Iris pigment epithelial cell (primary cell): Measurements from ENCODE around the gene EDC3.
"Not testable (repeated sequence)": the region's sequence is repeated elsewhere in the genome, so short reads cannot be mapped to it uniquely, and the experiment has no call there.

Experiments used
- DNase-seq: peaks from one replicate; pipeline ENCODE4 v3.0.0-alpha.2; 2011; ENCODE audit warnings: low read depth

The EDC3 gene, protein sequence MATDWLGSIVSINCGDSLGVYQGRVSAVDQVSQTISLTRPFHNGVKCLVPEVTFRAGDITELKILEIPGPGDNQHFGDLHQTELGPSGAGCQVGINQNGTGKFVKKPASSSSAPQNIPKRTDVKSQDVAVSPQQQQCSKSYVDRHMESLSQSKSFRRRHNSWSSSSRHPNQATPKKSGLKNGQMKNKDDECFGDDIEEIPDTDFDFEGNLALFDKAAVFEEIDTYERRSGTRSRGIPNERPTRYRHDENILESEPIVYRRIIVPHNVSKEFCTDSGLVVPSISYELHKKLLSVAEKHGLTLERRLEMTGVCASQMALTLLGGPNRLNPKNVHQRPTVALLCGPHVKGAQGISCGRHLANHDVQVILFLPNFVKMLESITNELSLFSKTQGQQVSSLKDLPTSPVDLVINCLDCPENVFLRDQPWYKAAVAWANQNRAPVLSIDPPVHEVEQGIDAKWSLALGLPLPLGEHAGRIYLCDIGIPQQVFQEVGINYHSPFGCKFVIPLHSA

DNA sequence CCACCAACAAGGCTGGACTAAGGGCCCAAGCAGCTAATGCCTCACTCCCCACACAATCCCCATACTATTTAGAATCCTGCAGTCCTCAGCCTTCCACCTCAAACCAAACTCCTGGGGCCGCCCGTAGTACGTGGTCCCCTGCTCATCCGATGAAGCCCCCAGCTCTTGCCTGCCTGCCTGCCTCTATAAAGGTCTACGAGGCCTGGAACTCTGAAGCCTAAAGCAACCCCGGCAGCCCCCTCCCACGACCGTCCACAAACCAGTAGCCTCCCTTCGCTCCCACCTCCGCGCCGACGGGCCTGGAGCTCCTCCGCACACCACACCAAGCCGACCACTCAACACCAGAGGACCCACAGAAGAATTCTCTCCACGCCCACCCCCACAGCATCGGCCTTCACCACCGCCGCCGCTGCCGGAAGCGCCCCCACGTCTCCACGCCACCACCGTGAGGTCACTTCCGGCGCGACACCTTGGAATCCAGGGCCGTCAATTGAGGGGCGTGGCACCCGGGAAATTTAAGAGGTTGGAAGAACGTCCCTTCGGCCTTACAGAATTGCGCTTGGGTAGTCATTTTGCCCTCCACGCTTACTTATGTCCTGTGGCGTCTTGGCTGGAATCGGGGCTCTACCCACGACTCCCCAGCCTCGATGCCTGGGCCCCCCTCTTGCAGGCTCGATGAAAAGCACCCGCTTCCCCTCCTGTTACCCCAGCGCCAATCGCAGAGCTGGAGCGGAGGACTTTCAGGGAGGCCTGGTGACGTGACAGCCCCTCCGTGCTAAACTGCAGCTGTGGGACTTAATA lies at the start of gene EDC3:
Gene EDC3, minus strand, starts transcription at position 428 of the 801 bp plus-strand sequence. CDS start 20,900 bp downstream, outside the sequence.
- DNase-seq, result peak; percentile 77

DNA sequence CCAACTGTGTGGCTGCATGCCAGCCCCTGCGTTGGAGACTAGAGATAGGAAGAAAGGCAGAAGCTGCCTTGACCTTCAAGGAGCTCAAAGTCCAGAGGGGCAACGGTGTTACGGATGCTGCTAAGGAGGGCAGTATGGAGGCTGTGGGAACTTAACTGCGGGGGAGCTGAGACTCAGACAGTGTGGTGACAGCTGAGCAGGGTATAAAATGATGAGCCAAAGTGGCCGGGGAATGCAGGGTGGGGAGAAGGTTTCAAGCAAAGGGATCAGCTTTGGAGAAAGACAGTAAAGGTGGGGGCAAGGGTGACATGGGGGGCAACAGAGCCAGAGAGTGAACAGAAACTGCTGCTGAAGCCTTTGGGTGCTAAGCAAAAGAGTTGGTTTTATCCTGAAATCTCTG lies 46.6 kb upstream of the EDC3 start:
- DNase-seq, result no peak

DNA sequence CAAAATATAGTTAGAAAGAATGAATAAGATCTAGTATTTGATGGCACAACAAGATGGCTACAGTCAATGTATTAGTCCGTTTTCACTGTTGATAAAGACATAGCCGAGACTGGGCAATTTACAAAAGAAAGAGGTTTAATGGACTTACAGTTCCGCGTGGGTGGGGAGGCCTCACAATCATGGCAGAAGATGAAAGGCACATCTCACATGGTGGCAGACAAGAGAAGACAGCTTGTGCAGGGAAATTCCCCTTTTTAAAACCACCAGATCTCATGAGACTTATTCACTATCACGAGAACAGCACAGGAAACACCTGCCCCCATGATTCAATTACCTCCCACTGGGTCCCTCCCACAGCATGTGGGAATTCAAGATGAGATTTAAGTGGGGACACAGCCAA lies 42.4 kb upstream of the EDC3 start:
- DNase-seq, result not testable (repeated sequence)

DNA sequence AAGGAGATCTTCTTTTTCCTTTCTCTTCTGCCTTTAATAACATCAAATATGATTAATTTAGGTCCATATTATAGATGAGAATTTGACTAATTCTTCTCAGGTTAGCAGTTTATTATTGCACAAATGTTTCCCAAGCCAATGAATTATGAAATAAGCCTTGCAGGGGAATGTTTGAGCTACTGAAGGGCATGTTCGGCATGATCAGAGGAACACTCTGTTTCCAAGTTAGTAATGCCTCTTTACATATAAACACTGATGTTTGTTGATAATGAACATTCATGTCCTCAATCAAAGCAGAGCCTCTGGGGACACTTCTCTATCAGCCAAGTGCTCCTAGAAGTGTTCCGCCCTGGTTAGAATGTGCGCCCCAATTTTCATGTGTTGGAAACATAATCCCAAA lies 39.5 kb upstream of the EDC3 start:
- DNase-seq, result no peak

- no peak for DNase-seq
Observed at GRCh38 chr15:74733269-74733668, 37.4 kb upstream of the EDC3 start.

DNA sequence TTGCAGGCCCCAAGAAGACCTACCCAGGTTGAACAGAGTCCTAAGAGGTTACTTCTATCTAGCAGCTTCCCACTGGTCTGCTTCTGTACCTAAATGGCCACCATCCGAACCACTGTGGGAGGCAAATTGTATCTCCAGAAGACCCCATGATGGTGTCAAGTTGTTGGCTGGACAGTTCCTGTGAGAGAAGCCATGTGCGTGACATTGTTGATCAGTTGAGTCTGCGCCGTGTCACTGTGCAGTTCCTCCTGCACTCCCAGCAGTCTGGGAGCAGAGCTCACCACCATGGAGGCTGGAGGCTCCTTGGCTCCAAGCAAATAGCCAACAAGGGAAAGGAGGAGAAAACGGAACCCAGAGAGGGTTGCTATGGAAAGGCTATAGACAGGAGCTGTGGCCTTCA lies 37.0 kb upstream of the EDC3 start:
- no peak for DNase-seq

DNA sequence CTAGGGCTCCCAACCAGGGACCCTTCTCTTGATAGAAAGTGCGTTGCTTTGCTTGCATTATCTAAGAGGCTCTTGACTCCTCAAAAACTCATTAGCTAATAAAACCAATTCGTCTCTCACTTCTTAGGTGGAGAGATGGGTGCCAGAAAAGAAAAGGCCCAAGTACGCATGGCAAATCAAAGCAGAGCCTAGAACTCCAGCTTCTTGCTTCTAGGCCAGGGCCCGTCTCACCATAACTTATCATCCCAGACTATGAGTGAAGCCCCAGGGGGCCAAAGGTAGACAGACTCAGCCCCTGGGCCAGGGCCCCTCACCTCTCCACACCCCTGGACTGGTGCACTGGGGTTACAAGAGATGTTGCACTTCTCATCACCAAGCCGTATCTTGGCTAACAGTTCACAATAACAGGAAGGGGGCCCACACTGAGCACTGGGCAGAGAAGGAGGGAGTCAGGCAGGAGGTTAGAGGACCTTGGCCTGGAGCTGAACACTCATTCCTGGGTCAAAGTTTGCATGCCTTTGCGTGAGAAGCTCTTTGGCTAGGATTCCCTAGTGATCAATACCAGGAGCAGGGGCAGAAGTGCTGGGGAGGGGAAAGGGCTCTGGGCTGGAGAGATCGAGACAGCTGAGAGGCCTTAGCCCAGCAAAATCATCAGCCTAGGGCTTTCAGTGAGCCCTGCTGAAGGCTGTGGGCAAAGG lies 34.9 kb upstream of the EDC3 start:
- DNase-seq, result no peak

DNA sequence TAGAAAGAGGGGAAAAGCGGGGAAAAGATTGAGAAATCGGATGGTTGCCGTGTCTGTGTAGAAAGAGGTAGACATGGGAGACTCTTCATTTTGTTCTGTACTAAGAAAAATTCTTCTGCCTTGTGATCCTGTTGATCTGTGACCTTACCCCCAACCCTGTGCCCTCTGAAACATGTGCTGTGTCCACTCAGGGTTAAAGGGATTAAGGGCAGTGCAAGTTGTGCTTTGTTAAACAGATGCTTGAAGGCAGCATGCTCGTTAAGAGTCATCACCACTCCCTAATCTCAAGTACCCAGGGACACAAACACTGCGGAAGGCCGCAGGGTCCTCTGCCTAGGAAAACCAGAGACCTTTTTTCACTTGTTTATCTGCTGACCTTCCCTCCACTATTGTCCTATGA lies 33.5 kb upstream of the EDC3 start:
- not testable (repeated sequence) for DNase-seq

GRCh38 chr15:74728699-74729098 lies 32.9 kb upstream of the EDC3 start:
- DNase-seq, result not testable (repeated sequence)

- no peak for DNase-seq
Observed at GRCh38 chr15:74727727-74728126, 31.9 kb upstream of the EDC3 start.

DNA sequence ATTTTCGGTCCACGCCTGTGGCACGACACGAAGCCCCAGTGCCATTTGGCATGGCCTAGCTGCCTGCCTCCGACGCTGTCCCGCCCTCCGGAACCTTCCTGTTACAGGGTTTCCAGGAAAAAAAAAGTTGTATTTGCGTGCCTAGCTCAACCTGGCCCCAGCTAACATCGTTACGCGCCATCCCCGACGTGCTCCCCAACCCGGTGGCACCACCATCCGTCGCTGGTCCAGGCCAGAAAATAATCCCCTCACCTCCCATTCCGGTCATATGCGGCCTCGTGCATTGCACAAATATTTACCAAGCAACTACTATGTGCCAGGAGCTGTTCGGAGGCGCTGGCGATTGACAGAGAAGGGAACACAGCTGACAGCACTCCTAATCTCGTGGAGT lies 30.9 kb upstream of the EDC3 start:
- DNase-seq, result no peak

DNA sequence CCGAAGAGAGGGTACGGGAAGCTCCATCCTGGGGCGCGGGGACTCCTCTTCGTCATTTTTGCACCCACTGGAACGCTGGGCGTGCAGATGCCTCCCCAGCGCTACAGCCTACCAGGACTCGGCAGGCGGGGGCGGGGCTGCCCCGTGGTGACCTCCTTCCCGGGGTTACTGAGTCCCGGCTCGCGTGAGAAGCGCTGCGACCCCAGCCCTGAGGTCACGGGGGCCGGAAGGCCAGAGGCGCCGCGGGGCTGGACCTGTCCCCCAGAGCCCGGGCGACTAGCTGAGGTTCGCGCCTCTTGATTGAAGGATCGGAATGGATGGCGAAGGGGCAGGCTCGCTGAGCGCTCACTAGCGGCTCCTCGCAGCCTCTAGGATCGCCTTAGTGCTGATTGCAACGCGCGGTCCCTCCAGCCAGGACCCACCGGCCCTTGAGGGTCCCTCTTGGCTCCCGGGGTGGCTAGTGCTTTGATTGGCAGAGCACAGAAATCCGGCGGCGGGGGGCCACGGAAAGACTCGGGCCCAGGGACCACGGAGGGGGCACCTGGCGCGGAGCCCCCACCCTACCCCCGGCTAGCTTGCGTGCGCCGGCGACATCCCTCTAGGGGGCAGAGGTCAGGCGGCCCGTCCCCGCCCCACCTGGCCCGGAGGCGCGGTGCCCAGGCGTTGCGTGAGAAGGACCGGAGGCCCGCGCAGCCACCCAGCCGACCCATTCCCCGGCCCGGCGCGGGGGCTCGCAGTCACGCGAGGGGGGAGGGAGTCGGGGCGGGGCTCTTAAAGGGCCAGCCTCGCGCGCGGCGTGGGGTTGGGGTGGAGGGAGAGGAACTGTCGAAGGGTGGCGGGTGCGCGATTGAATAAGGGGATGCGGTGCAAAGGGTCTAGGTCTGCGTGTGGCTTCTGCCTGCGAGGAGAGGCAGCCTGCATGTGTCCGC lies 30.3 kb upstream of the EDC3 start:
- peak; percentile 4 for DNase-seq

DNA sequence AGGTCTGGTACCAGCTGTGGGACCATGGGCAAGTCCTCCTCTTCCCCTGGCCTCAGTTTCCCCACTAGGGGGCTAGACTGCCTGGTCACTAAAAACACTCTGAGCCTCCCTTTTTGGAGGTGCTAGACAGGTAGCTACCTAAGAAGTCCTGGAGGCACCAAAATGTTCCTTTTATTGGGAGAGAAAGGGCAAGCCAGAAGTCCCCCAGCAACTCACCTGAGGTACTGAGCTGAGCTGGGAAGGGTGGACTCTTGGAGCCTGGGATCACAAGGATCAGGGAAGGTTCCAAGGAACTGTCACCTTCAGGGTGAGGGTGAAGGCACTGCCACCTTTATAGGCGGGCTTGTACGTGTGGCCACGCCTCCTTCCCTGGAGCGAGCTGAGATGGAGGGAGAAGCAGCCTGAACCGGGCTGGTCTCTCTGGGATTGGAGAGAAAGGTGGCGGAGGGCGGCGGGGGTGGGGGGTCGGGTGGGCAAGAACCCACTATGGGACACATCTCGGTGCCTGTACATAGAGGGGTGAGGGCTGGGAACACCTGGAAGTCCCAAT lies 29.5 kb upstream of the EDC3 start, which contains the start of gene CYP1A1:
Gene CYP1A1, minus strand, starts transcription at position 304 of the 550 bp plus-strand sequence. CDS start 2,431 bp downstream, outside the sequence.
- DNase-seq, result no peak

DNA sequence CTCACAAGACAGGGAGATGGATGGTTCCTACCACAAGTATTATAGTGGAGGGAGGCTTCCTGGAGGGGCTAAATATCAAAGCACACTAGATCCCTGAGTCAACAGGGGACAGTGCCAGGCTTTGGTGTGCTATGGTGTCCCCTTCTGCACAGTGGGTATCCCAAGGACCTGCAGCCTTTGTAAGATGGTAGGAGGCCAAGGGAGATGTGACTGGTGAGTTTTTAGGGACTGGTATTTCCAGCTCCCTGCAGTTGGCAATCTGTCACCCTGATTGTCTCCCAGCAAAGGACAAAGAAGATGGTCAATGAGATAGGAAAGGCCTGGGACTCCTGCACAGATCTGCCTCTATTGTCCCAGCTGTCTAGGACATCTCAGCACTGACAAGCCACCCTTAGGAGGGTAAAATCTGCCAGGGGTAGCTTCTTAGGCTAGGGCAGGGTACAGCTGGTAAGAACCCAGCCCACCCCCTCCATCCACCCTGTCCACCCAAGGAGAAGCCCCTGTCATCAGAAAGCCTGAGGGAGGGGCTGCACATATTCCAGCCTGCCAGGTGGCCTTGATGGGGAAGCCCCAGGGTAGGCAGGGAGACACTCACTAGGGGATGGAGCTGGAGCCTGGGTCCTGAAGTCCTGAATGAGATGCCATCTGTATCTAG lies 28.9 kb upstream of the EDC3 start:
- DNase-seq, result no peak

GRCh38 chr15:74723754-74724334 lies 28.0 kb upstream of the EDC3 start:
- peak; percentile 49 for DNase-seq

DNA sequence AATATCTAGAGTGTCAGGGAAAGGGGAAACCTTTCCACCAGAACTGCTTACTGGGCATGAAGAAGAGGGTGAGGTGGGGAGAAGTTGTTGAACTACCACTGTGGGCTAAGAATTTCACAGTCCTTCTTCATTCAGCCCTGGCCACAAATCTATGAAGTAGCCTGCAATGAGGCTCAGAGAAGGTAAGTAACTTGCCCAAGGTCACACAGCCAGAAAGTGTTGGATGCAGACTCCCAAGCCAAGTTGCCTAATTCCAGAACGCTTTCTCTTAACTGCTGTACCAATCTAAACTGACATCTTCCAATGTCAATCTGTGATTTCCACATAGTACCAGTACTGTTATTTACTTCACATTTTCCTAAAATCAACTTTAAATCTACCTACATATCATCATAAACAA lies 27.4 kb upstream of the EDC3 start:
- no peak for DNase-seq

DNA sequence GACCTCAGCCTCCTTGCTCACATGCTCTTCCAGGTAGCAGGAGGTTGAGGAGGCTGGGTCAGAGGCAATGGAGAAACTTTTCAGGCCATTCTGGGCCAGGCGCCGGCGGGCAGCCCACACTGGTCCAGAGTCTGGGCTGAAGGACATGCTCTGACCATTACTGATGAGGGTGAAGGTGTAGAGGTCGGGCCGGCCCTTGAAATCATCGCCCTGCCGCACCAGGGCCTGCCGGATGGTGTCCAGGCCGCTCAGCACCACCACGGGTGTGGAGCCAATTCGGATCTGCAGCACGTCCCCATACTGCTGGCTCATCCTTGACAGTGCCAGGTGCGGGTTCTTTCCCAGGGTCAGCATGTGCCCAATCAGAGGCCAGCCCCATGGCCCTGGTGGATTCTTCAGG lies 26.8 kb upstream of the EDC3 start:
- no peak for DNase-seq

GRCh38 chr15:74716651-74717050 lies 20.8 kb upstream of the EDC3 start:
- peak; percentile 9 for DNase-seq

DNA sequence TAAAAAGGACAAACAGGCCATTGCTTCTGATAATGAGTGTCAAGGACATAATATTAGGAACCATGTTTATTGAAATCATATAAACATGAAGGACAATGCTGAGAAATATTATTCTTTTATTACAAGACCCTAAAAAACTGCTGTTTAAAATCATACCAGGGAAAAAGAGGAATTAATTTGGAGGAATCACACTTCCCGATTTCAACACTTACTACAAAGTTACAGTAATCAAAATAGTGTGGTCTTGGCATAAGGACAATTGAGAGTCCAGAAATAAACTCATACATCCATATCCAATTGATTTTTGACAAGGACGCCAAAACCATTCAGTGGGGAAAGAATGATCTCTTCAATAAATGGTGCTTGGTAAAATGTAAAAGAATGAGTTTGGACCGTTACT lies 16.5 kb upstream of the EDC3 start:
- DNase-seq, result no peak
